Measurements from ENCODE around the gene WDR4.

The WDR4 gene

GRCh38 chr21:42847051-42847707 lies 32.2 kb downstream of the WDR4 start:
- Histone ChIP-seq H3K9ac (ENCODE audit: low read length) (no peak overlapping the region), H2AK5ac (ENCODE audit: low read length) (no peak overlapping the region), H3K27ac (ENCODE audit: low read depth, low read length) (no peak overlapping the region), H3K4me3 (ENCODE audit: low read length) (no peak overlapping the region), H3K4me1 (ENCODE audit: control insufficient read depth, low read depth, low read length) (no peaks in the 10 kb centered on the region), H3K56ac (ENCODE audit: low read length) (no peak overlapping the region), H2BK15ac (replicated peaks; ENCODE audit: low read depth) (no peak overlapping the region), H3K27me3 (ENCODE audit: insufficient read depth, low read length, poor library complexity) (no peaks in the 10 kb centered on the region), H3K36me3 (ENCODE audit: control insufficient read depth, insufficient read depth, low read length) (peaks cover 35% of the 10 kb centered on the region), H3K4me2 (ENCODE audit: low read length) (no peak overlapping the region), H2BK5ac (ENCODE audit: low read length) (no peak overlapping the region), H3K79me1 (ENCODE audit: low read length) (peaks cover 31% of the 10 kb centered on the region), H3K79me2 (ENCODE audit: control insufficient read depth, insufficient read depth, low read length) (peaks cover 30% of the 10 kb centered on the region), H3K4ac (ENCODE audit: low read depth, low read length) (no peak overlapping the region), H4K5ac (ENCODE audit: low read length) (no peak overlapping the region), H3K23ac (ENCODE audit: low read length) (no peak overlapping the region), H4K8ac (ENCODE audit: low read depth, low read length) (no peak overlapping the region), H2BK120ac (ENCODE audit: low read depth, low read length) (no peak overlapping the region), H3K18ac (ENCODE audit: low read length) (no peak overlapping the region)
- no CpG with 5 or more reads among the region's 18 CpGs for WGBS (ENCODE audit: extremely low coverage, insufficient coverage, low lambda C conversion rate)
- no peak for DNase-seq

DNA sequence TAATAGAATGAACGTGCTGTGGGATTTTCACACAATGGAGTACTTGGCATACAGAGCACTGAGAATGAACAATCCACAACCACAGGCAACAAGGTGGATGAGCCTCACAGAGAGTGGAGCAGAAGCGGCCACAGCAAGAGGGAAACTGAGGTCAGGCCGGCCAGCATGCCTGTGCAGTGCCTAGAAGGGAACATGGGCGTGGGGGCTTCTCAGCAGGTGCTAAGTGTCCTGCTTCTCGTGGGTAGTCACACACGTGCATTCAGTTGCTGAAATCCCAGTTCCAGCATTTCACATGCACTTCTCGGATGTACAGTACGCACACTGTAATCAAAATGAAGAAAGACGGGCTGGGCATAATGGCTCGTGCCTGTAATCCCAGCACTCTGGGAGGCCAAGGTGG lies 33.1 kb downstream of the WDR4 start:
- H3K36me3 ChIP-seq (ENCODE audit: control insufficient read depth, insufficient read depth, low read length) = peaks cover 29% of the 10 kb centered on the region
- H2BK5ac ChIP-seq (ENCODE audit: low read length) = no peak overlapping the region
- H4K5ac ChIP-seq (ENCODE audit: low read length) = no peak overlapping the region
- peaks cover 31% of the 10 kb centered on the region for H3K79me1 ChIP-seq (ENCODE audit: low read length)
- no peak overlapping the region for H2AK5ac ChIP-seq (ENCODE audit: low read length)
- H2BK15ac ChIP-seq (replicated peaks; ENCODE audit: low read depth) = no peak overlapping the region
- H3K18ac ChIP-seq (ENCODE audit: low read length) = no peak overlapping the region
- H3K23ac ChIP-seq (ENCODE audit: low read length) = no peak overlapping the region
- no peak overlapping the region for H2BK120ac ChIP-seq (ENCODE audit: low read depth, low read length)
- no peak overlapping the region for H4K8ac ChIP-seq (ENCODE audit: low read depth, low read length)
- DNase-seq = no peak
- H3K27ac ChIP-seq (ENCODE audit: low read depth, low read length) = no peak overlapping the region
- no peak overlapping the region for H3K4me2 ChIP-seq (ENCODE audit: low read length)
- H3K4ac ChIP-seq (ENCODE audit: low read depth, low read length) = no peak overlapping the region
- no CpG with 5 or more reads among the region's 10 CpGs for WGBS (ENCODE audit: extremely low coverage, insufficient coverage, low lambda C conversion rate)
- H3K9ac ChIP-seq (ENCODE audit: low read length) = no peak overlapping the region
- H3K4me3 ChIP-seq (ENCODE audit: low read length) = no peak overlapping the region
- peaks cover 30% of the 10 kb centered on the region for H3K79me2 ChIP-seq (ENCODE audit: control insufficient read depth, insufficient read depth, low read length)
- H3K56ac ChIP-seq (ENCODE audit: low read length) = no peak overlapping the region
- no peaks in the 10 kb centered on the region for H3K27me3 ChIP-seq (ENCODE audit: insufficient read depth, low read length, poor library complexity)
- no peaks in the 10 kb centered on the region for H3K4me1 ChIP-seq (ENCODE audit: control insufficient read depth, low read depth, low read length)

- Histone ChIP-seq H2BK15ac (replicated peaks; ENCODE audit: low read depth) (no peak overlapping the region), H4K5ac (ENCODE audit: low read length) (no peak overlapping the region), H3K4me3 (ENCODE audit: low read length) (no peak overlapping the region), H3K27ac (ENCODE audit: low read depth, low read length) (no peak overlapping the region), H3K4me1 (ENCODE audit: control insufficient read depth, low read depth, low read length) (no peaks in the 10 kb centered on the region), H3K9ac (ENCODE audit: low read length) (no peak overlapping the region), H3K27me3 (ENCODE audit: insufficient read depth, low read length, poor library complexity) (no peaks in the 10 kb centered on the region), H3K79me1 (ENCODE audit: low read length) (peaks cover 34% of the 10 kb centered on the region), H3K56ac (ENCODE audit: low read length) (no peak overlapping the region), H3K36me3 (ENCODE audit: control insufficient read depth, insufficient read depth, low read length) (peaks cover 31% of the 10 kb centered on the region), H3K4me2 (ENCODE audit: low read length) (no peak overlapping the region), H2AK5ac (ENCODE audit: low read length) (no peak overlapping the region), H4K8ac (ENCODE audit: low read depth, low read length) (no peak overlapping the region), H3K79me2 (ENCODE audit: control insufficient read depth, insufficient read depth, low read length) (peaks cover 30% of the 10 kb centered on the region), H3K4ac (ENCODE audit: low read depth, low read length) (no peak overlapping the region), H2BK5ac (ENCODE audit: low read length) (no peak overlapping the region), H3K18ac (ENCODE audit: low read length) (no peak overlapping the region), H2BK120ac (ENCODE audit: low read depth, low read length) (no peak overlapping the region), H3K23ac (ENCODE audit: low read length) (no peak overlapping the region)
- no CpG with 5 or more reads among the region's 21 CpGs for WGBS (ENCODE audit: extremely low coverage, insufficient coverage, low lambda C conversion rate)
- DNase-seq = no peak
Measured at GRCh38 chr21:42845296-42845965, 33.9 kb downstream of the WDR4 start.

DNA sequence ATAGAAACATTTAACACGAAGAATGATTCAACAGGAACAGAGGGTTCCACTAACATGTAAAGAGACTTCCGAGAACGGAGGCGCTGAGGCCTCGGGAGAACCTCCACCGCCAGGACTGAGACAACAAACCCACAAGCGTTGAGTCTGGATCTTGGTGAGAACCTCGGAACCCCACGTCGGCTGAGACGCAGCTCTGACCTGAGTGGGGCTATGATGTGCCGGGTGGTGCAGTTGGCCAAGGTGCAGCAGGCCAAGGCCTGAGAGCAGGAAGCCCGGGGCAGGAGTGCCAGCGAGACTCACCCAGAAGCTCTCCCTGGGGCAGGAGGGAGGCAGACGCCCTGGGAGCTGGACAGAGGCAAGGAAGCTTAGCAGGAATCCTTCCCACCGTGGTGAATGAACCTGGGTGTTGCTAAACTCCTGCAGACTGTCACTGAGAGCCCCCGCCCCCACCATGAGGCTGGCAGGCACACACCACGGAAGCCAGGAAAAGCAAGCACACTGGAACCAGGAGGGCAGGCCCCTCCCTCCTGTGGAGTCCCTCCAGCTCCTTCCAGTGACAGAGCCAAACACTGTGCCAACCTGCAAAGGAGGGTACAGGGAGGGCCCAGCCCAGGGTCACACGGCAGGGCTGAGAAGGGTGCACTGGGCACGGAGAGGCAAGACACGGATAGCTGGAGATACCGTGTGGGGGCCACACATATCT lies 34.8 kb downstream of the WDR4 start:
- H3K23ac ChIP-seq (ENCODE audit: low read length) = no peak overlapping the region
- H3K36me3 ChIP-seq (ENCODE audit: control insufficient read depth, insufficient read depth, low read length) = peaks cover 31% of the 10 kb centered on the region
- DNase-seq = no peak
- H2BK120ac ChIP-seq (ENCODE audit: low read depth, low read length) = no peak overlapping the region
- no peak overlapping the region for H3K56ac ChIP-seq (ENCODE audit: low read length)
- H2BK5ac ChIP-seq (ENCODE audit: low read length) = no peak overlapping the region
- no CpG with 5 or more reads among the region's 22 CpGs for WGBS (ENCODE audit: extremely low coverage, insufficient coverage, low lambda C conversion rate)
- H4K8ac ChIP-seq (ENCODE audit: low read depth, low read length) = no peak overlapping the region
- H3K4me1 ChIP-seq (ENCODE audit: control insufficient read depth, low read depth, low read length) = no peaks in the 10 kb centered on the region
- no peak overlapping the region for H3K4me3 ChIP-seq (ENCODE audit: low read length)
- H3K18ac ChIP-seq (ENCODE audit: low read length) = no peak overlapping the region
- H2BK15ac ChIP-seq (replicated peaks; ENCODE audit: low read depth) = no peak overlapping the region
- no peak overlapping the region for H2AK5ac ChIP-seq (ENCODE audit: low read length)
- no peak overlapping the region for H3K27ac ChIP-seq (ENCODE audit: low read depth, low read length)
- no peak overlapping the region for H3K4me2 ChIP-seq (ENCODE audit: low read length)
- no peak overlapping the region for H3K4ac ChIP-seq (ENCODE audit: low read depth, low read length)
- H3K79me1 ChIP-seq (ENCODE audit: low read length) = peaks cover 35% of the 10 kb centered on the region
- no peak overlapping the region for H4K5ac ChIP-seq (ENCODE audit: low read length)
- no peak overlapping the region for H3K9ac ChIP-seq (ENCODE audit: low read length)
- peaks cover 27% of the 10 kb centered on the region for H3K79me2 ChIP-seq (ENCODE audit: control insufficient read depth, insufficient read depth, low read length)
- no peaks in the 10 kb centered on the region for H3K27me3 ChIP-seq (ENCODE audit: insufficient read depth, low read length, poor library complexity)

GRCh38 chr21:42843056-42843455 lies 36.3 kb downstream of the WDR4 start:
- no peak overlapping the region for H3K9ac ChIP-seq (ENCODE audit: low read length)
- no peak overlapping the region for H3K27ac ChIP-seq (ENCODE audit: low read depth, low read length)
- H3K23ac ChIP-seq (ENCODE audit: low read length) = no peak overlapping the region
- H2BK120ac ChIP-seq (ENCODE audit: low read depth, low read length) = no peak overlapping the region
- no peak overlapping the region for H4K5ac ChIP-seq (ENCODE audit: low read length)
- no peak overlapping the region for H3K4me3 ChIP-seq (ENCODE audit: low read length)
- no peak overlapping the region for H3K4ac ChIP-seq (ENCODE audit: low read depth, low read length)
- peaks cover 20% of the 10 kb centered on the region for H3K79me2 ChIP-seq (ENCODE audit: control insufficient read depth, insufficient read depth, low read length)
- H3K56ac ChIP-seq (ENCODE audit: low read length) = no peak overlapping the region
- WGBS (ENCODE audit: extremely low coverage, insufficient coverage, low lambda C conversion rate) = no CpG with 5 or more reads among the region's 14 CpGs
- no peak overlapping the region for H3K18ac ChIP-seq (ENCODE audit: low read length)
- H3K4me2 ChIP-seq (ENCODE audit: low read length) = no peak overlapping the region
- DNase-seq = no peak
- no peak overlapping the region for H2AK5ac ChIP-seq (ENCODE audit: low read length)
- no peak overlapping the region for H2BK15ac ChIP-seq (replicated peaks; ENCODE audit: low read depth)
- no peaks in the 10 kb centered on the region for H3K27me3 ChIP-seq (ENCODE audit: insufficient read depth, low read length, poor library complexity)
- H3K4me1 ChIP-seq (ENCODE audit: control insufficient read depth, low read depth, low read length) = no peaks in the 10 kb centered on the region
- no peak overlapping the region for H2BK5ac ChIP-seq (ENCODE audit: low read length)
- H3K36me3 ChIP-seq (ENCODE audit: control insufficient read depth, insufficient read depth, low read length) = peaks cover 25% of the 10 kb centered on the region
- peaks cover 34% of the 10 kb centered on the region for H3K79me1 ChIP-seq (ENCODE audit: low read length)
- H4K8ac ChIP-seq (ENCODE audit: low read depth, low read length) = no peak overlapping the region

Data from mesendoderm (in vitro differentiated cells).